ENCODE data around the gene POGLUT2. TPM values are rescaled to one million over a fixed set of nuclear protein-coding genes. Genes with fewer than 3 reads are reported as not detected.

The POGLUT2 gene
- total RNA-seq, 1 donor from 2014 or later = 16.8 TPM

DNA sequence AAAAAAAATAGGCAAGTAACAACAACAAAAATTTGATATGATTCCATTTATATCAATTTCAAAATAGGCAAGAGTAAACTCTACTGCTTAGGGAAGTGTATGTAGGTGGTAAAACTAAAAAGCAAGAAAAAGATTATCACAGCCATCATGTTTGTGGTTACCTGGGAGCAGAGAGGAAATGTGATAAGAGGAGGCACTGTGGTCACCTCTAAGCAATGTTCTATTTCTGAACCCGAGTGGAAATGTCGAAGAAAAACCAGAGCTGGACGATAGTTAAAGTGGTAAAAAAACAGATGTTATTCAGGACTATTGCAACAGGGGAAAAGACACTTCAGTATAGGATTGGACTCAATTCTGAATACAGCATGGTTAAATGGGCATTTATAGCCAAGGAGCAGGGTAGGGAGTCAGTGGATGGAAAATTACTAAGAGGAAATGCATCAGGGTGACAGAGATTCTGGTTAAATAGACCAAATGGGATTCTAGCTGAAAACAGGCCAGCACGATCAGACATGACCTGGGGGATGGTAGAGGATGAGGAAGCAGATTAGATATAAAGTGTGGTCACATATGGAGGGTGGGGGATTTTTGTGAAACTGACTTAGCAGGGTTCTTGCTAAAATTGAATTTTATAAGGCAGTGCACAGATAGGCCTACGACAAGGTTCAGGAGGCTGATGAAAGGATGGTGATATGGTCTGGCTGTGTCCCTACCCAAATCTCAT, 19.2 kb downstream of the POGLUT2 start:
- H3K9me3 Mint-ChIP-seq (ENCODE audit: unreplicated experiment) = peaks cover 10% of the 10 kb centered on the region
- H3K4me2 ChIP-seq (ENCODE audit: low read length) = no peak overlapping the region
- no peaks in the 10 kb centered on the region for H3K27me3 Mint-ChIP-seq (ENCODE audit: low read depth, unreplicated experiment)
- H3K4me3 Mint-ChIP-seq (ENCODE audit: unreplicated experiment) = no peak overlapping the region
- H3K27ac ChIP-seq (ENCODE audit: low read depth, low read length) = no peak overlapping the region
- DNase-seq (ENCODE audit: low read depth) = no peak
- TF ChIP-seq EZH2 (IDR thresholded peaks at IDR 0.05; ENCODE audit: insufficient read depth, low read length) = no peak
- TF ChIP-seq, protein P1, sequence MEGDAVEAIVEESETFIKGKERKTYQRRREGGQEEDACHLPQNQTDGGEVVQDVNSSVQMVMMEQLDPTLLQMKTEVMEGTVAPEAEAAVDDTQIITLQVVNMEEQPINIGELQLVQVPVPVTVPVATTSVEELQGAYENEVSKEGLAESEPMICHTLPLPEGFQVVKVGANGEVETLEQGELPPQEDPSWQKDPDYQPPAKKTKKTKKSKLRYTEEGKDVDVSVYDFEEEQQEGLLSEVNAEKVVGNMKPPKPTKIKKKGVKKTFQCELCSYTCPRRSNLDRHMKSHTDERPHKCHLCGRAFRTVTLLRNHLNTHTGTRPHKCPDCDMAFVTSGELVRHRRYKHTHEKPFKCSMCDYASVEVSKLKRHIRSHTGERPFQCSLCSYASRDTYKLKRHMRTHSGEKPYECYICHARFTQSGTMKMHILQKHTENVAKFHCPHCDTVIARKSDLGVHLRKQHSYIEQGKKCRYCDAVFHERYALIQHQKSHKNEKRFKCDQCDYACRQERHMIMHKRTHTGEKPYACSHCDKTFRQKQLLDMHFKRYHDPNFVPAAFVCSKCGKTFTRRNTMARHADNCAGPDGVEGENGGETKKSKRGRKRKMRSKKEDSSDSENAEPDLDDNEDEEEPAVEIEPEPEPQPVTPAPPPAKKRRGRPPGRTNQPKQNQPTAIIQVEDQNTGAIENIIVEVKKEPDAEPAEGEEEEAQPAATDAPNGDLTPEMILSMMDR (IDR thresholded peaks at IDR 0.05; ENCODE audit: insufficient read depth, low read depth, low read length) = no peak
- no peak for FAIRE-seq
- H3K36me3 ChIP-seq (ENCODE audit: insufficient read depth, low read length) = peaks cover 3% of the 10 kb centered on the region
- no peak overlapping the region for H2AFZ ChIP-seq (ENCODE audit: low read depth, low read length)
- no peak overlapping the region for H3K4me3 ChIP-seq (ENCODE audit: insufficient read depth, low read depth, low read length)
- no peak overlapping the region for H3K9ac ChIP-seq (ENCODE audit: low read length)
- H3K27ac Mint-ChIP-seq (ENCODE audit: unreplicated experiment) = no peak overlapping the region
- no peaks in the 10 kb centered on the region for H3K27me3 ChIP-seq (ENCODE audit: insufficient read depth, low read length)
- peaks cover 10% of the 10 kb centered on the region for H3K36me3 Mint-ChIP-seq (ENCODE audit: low read depth, unreplicated experiment)
- no peaks in the 10 kb centered on the region for H4K20me1 ChIP-seq (ENCODE audit: insufficient read depth, low read length)
- H3K9me3 ChIP-seq (ENCODE audit: insufficient read depth, low read depth, low read length) = no peaks in the 10 kb centered on the region
- no peaks in the 10 kb centered on the region for H3K4me1 ChIP-seq (ENCODE audit: insufficient read depth, low read length)
- no peaks in the 10 kb centered on the region for H3K79me2 ChIP-seq (ENCODE audit: insufficient read depth, low read length)
- peaks cover 5% of the 10 kb centered on the region for H3K4me1 Mint-ChIP-seq (ENCODE audit: low read depth, unreplicated experiment)

DNA sequence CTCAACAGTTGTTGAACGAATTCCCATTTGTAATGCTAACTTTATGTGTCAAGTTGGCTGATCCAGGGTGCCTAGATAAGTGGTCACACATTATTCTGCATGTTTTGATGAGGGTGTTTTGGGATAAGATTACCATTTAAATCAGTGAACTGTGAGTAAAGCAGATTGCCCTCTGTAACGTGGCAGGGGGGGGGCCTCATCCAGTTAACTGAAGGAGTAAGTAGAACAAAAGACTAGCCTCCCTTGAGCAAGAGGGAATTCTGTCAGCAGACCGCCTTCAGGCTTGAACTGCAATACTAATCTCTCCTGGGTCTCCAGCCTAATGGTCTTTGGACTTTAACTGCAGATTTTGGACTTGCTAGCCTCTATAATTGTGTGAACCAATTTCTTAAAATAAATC, 21.0 kb downstream of the POGLUT2 start:
- no peak overlapping the region for H3K9ac ChIP-seq (ENCODE audit: low read length)
- Mint-ChIP-seq H3K4me1 (ENCODE audit: low read depth, unreplicated experiment) (peaks cover 5% of the 10 kb centered on the region), H3K27me3 (ENCODE audit: low read depth, unreplicated experiment) (peaks cover 1% of the 10 kb centered on the region), H3K36me3 (ENCODE audit: low read depth, unreplicated experiment) (peaks cover 9% of the 10 kb centered on the region), H3K27ac (ENCODE audit: unreplicated experiment) (no peak overlapping the region), H3K9me3 (ENCODE audit: unreplicated experiment) (peaks cover 10% of the 10 kb centered on the region), H3K4me3 (ENCODE audit: unreplicated experiment) (no peak overlapping the region)
- no peak overlapping the region for H3K27ac ChIP-seq (ENCODE audit: low read depth, low read length)
- peaks cover 5% of the 10 kb centered on the region for H3K4me1 ChIP-seq (ENCODE audit: insufficient read depth, low read length)
- no peak overlapping the region for H3K4me3 ChIP-seq (ENCODE audit: insufficient read depth, low read depth, low read length)
- H3K36me3 ChIP-seq (ENCODE audit: insufficient read depth, low read length) = no peaks in the 10 kb centered on the region
- H4K20me1 ChIP-seq (ENCODE audit: insufficient read depth, low read length) = no peaks in the 10 kb centered on the region
- DNase-seq (ENCODE audit: low read depth) (no peak), FAIRE-seq (no peak)
- H2AFZ ChIP-seq (ENCODE audit: low read depth, low read length) = no peak overlapping the region
- H3K27me3 ChIP-seq (ENCODE audit: insufficient read depth, low read length) = no peaks in the 10 kb centered on the region
- H3K79me2 ChIP-seq (ENCODE audit: insufficient read depth, low read length) = peaks cover 5% of the 10 kb centered on the region
- H3K9me3 ChIP-seq (ENCODE audit: insufficient read depth, low read depth, low read length) = no peaks in the 10 kb centered on the region
- no peak overlapping the region for H3K4me2 ChIP-seq (ENCODE audit: low read length)
- no peak for TF ChIP-seq EZH2 (IDR thresholded peaks at IDR 0.05; ENCODE audit: insufficient read depth, low read length)
- TF ChIP-seq, protein P1 (IDR thresholded peaks at IDR 0.05; ENCODE audit: insufficient read depth, low read depth, low read length) = no peak

DNA sequence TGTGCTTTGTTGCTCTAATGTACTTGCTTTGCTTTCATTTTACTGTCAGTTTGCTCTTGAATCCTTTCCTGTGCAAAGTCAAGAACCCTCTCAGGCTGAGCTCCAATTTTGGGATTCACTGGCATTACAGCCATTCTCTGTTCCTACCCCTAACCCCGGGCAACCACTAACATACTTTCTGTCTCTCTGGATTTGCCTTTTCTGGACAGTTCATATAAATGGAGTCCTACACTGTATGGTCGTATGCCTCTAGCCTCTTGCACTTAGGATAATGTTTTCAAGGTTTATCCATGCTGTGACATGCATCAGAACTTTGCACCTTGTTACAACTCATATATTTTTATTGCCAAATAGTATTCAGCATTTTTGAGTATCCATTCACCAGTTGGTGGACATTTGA, 22.5 kb downstream of the POGLUT2 start:
- Mint-ChIP-seq H3K4me3 (ENCODE audit: unreplicated experiment) (no peak overlapping the region), H3K27ac (ENCODE audit: unreplicated experiment) (no peak overlapping the region), H3K36me3 (ENCODE audit: low read depth, unreplicated experiment) (peaks cover 2% of the 10 kb centered on the region), H3K27me3 (ENCODE audit: low read depth, unreplicated experiment) (peaks cover 2% of the 10 kb centered on the region), H3K9me3 (ENCODE audit: unreplicated experiment) (peaks cover 3% of the 10 kb centered on the region), H3K4me1 (ENCODE audit: low read depth, unreplicated experiment) (peaks cover 5% of the 10 kb centered on the region)
- Histone ChIP-seq H3K36me3 (ENCODE audit: insufficient read depth, low read length) (no peaks in the 10 kb centered on the region), H3K4me3 (ENCODE audit: insufficient read depth, low read depth, low read length) (no peak overlapping the region), H3K4me2 (ENCODE audit: low read length) (no peak overlapping the region), H3K27ac (ENCODE audit: low read depth, low read length) (no peak overlapping the region), H3K27me3 (ENCODE audit: insufficient read depth, low read length) (no peaks in the 10 kb centered on the region), H3K79me2 (ENCODE audit: insufficient read depth, low read length) (peaks cover 17% of the 10 kb centered on the region), H4K20me1 (ENCODE audit: insufficient read depth, low read length) (no peaks in the 10 kb centered on the region), H3K4me1 (ENCODE audit: insufficient read depth, low read length) (peaks cover 5% of the 10 kb centered on the region), H3K9ac (ENCODE audit: low read length) (no peak overlapping the region), H3K9me3 (ENCODE audit: insufficient read depth, low read depth, low read length) (no peaks in the 10 kb centered on the region), H2AFZ (ENCODE audit: low read depth, low read length) (no peak overlapping the region)
- no peak for DNase-seq (ENCODE audit: low read depth)
- no peak for FAIRE-seq
- TF ChIP-seq, protein P1 (IDR thresholded peaks at IDR 0.05; ENCODE audit: insufficient read depth, low read depth, low read length) = no peak
- TF ChIP-seq EZH2 (IDR thresholded peaks at IDR 0.05; ENCODE audit: insufficient read depth, low read length) = no peak
